Measurements from ENCODE around the gene SPTLC2.
A peak's percentile ranks its signal among the peaks of the same experiment; 100 is the strongest.

SPTLC2 gene

DNA sequence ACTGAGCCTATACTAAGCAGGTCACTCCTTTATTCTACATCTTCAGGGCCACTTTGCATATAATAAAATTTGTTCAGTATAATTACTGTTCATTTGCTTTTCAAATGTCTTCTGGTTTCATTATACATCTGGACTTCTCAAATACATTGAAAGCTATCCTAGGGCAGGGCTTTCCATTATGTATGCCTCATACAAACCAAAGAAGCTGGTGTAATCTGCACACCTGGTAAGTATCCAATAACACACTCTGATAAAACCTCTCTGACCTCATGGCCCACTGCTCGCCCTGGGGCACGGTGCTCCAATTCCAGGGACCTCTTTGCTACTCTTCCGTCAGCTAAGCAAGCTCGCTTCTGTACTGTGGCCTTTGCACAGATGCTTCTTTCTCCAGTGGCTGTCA lies 95.9 kb downstream of the SPTLC2 start:
- Histone ChIP-seq H3K27me3 (replicated peaks) (no peaks in the 10 kb centered on the region), H3K27ac (no peak overlapping the region), H3K36me3 (replicated peaks) (peaks cover 13% of the 10 kb centered on the region), H3K4me3 (ENCODE audit: low read depth, low read length) (no peak overlapping the region)
- TF ChIP-seq, protein P1, sequence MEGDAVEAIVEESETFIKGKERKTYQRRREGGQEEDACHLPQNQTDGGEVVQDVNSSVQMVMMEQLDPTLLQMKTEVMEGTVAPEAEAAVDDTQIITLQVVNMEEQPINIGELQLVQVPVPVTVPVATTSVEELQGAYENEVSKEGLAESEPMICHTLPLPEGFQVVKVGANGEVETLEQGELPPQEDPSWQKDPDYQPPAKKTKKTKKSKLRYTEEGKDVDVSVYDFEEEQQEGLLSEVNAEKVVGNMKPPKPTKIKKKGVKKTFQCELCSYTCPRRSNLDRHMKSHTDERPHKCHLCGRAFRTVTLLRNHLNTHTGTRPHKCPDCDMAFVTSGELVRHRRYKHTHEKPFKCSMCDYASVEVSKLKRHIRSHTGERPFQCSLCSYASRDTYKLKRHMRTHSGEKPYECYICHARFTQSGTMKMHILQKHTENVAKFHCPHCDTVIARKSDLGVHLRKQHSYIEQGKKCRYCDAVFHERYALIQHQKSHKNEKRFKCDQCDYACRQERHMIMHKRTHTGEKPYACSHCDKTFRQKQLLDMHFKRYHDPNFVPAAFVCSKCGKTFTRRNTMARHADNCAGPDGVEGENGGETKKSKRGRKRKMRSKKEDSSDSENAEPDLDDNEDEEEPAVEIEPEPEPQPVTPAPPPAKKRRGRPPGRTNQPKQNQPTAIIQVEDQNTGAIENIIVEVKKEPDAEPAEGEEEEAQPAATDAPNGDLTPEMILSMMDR (IDR thresholded peaks at IDR 0.05; ENCODE audit: low read depth, low read length, missing control alignments) = no peak
- in situ Hi-C loops (cut with HindIII; ENCODE audit: low pct_ligation_motif_present, low sequenced_read_pairs) = no loop called here
- no peak for DNase-seq

DNA sequence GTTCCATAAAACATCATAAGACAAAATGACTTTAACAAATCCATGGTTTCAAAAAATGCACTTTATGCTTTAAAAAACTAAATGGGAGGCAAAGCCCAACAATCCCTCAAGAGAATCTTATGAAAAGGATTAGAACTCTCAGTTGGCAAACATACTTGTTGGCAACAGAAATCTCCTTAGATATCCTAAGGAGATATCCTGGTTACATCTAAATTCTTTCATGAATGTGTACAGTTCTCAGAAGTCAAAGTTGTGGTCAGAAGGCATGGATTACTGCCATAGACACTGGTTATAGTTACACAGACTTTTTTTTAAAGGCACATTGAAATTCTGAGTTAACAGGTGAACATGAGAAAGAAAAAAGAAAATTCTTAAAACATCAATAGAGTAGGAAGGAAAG lies 100.3 kb downstream of the SPTLC2 start:
- Histone ChIP-seq H3K36me3 (replicated peaks) (peaks cover 29% of the 10 kb centered on the region), H3K27ac (no peak overlapping the region), H3K27me3 (replicated peaks) (no peaks in the 10 kb centered on the region), H3K4me3 (ENCODE audit: low read depth, low read length) (no peak overlapping the region)
- in situ Hi-C loops (cut with HindIII; ENCODE audit: low pct_ligation_motif_present, low sequenced_read_pairs) = no loop called here
- DNase-seq = no peak
- TF ChIP-seq, protein P1 (IDR thresholded peaks at IDR 0.05; ENCODE audit: low read depth, low read length, missing control alignments) = no peak

DNA sequence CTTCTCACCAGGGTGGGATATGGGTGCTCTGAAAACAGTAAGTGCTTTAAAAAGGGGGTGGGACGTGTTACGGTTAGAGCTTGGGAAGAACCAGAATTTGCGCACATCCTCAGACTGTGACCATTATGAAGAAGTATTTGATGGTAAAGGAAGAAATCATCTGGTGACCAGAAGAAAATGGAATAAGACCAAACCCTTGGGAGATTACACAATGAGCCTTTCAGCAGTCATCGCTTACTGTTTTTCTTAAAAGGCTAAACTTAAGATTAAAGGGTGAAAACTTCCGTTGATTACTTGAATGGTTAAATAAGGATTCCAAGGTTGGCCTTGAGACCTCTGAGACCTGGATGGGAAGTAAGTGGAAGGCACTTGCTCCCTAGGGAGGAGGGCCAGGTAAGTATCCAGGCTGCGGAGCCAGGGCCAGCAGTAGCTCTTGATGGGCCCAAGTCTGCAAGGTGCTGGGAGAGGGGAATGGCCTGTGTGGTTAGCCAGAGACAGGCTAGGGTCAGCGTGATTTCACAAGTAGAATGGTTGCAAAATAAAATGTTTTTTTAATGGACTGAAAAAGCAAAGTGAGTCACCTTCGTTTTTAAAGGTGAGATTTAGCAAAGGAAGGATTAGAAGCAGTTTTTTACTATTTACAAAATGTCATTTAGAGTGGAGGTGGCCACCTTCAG lies 104.8 kb downstream of the SPTLC2 start:
- in situ Hi-C loops (cut with HindIII; ENCODE audit: low pct_ligation_motif_present, low sequenced_read_pairs) = no loop called here
- DNase-seq = no peak
- Histone ChIP-seq H3K4me3 (ENCODE audit: low read depth, low read length) (no peak overlapping the region), H3K27ac (no peak overlapping the region), H3K27me3 (replicated peaks) (no peaks in the 10 kb centered on the region), H3K36me3 (replicated peaks) (peaks cover 22% of the 10 kb centered on the region)
- TF ChIP-seq, protein P1 (IDR thresholded peaks at IDR 0.05; ENCODE audit: low read depth, low read length, missing control alignments) = no peak

GRCh38 chr14:77509366-77509765 lies 107.1 kb downstream of the SPTLC2 start:
- Histone ChIP-seq H3K27ac (no peak overlapping the region), H3K36me3 (replicated peaks) (peaks cover 24% of the 10 kb centered on the region), H3K27me3 (replicated peaks) (no peaks in the 10 kb centered on the region), H3K4me3 (ENCODE audit: low read depth, low read length) (no peak overlapping the region)
- in situ Hi-C loops (cut with HindIII; ENCODE audit: low pct_ligation_motif_present, low sequenced_read_pairs) = no loop called here
- TF ChIP-seq, protein P1 (IDR thresholded peaks at IDR 0.05; ENCODE audit: low read depth, low read length, missing control alignments) = no peak
- DNase-seq = no peak

- DNase-seq = no peak
- in situ Hi-C loops (cut with HindIII; ENCODE audit: low pct_ligation_motif_present, low sequenced_read_pairs) = no loop called here
- Histone ChIP-seq H3K27ac (no peak overlapping the region), H3K36me3 (replicated peaks) (peaks cover 22% of the 10 kb centered on the region), H3K4me3 (ENCODE audit: low read depth, low read length) (no peak overlapping the region), H3K27me3 (replicated peaks) (no peaks in the 10 kb centered on the region)
- TF ChIP-seq, protein P1 (IDR thresholded peaks at IDR 0.05; ENCODE audit: low read depth, low read length, missing control alignments) = no peak
Measured at GRCh38 chr14:77508876-77509275, 107.6 kb downstream of the SPTLC2 start.

GRCh38 chr14:77508249-77508648 lies 108.2 kb downstream of the SPTLC2 start:
- H3K36me3 ChIP-seq (replicated peaks) = peaks cover 22% of the 10 kb centered on the region
- peak overlapping the region; percentile 38 for H3K27ac ChIP-seq
- no peak overlapping the region for H3K4me3 ChIP-seq (ENCODE audit: low read depth, low read length)
- in situ Hi-C loops (cut with HindIII; ENCODE audit: low pct_ligation_motif_present, low sequenced_read_pairs) = no loop called here
- TF ChIP-seq, protein P1 (IDR thresholded peaks at IDR 0.05; ENCODE audit: low read depth, low read length, missing control alignments) = no peak
- peak; percentile 64 for DNase-seq
- H3K27me3 ChIP-seq (replicated peaks) = no peaks in the 10 kb centered on the region

All from brain microvascular endothelial cell (primary cell).